GM18499 (cell line): ENCODE measurements around the gene INPP5D.

Experiments used
- ATAC-seq: cut with Tn5 transposase; IDR thresholded peaks from one replicate; pipeline ENCODE4 v1.9.1; 2021; ENCODE audit warnings: moderate number of reproducible peaks; ENCODE audit not compliant: insufficient read depth, unreplicated experiment

INPP5D gene

GRCh38 chr2:233221378-233222063 is 161.4 kb downstream of the INPP5D start:
- no peak for ATAC-seq

- peak; percentile 50 for ATAC-seq
These were observed 163.1 kb downstream of the INPP5D start for GRCh38 chr2:233223059-233223894.

DNA sequence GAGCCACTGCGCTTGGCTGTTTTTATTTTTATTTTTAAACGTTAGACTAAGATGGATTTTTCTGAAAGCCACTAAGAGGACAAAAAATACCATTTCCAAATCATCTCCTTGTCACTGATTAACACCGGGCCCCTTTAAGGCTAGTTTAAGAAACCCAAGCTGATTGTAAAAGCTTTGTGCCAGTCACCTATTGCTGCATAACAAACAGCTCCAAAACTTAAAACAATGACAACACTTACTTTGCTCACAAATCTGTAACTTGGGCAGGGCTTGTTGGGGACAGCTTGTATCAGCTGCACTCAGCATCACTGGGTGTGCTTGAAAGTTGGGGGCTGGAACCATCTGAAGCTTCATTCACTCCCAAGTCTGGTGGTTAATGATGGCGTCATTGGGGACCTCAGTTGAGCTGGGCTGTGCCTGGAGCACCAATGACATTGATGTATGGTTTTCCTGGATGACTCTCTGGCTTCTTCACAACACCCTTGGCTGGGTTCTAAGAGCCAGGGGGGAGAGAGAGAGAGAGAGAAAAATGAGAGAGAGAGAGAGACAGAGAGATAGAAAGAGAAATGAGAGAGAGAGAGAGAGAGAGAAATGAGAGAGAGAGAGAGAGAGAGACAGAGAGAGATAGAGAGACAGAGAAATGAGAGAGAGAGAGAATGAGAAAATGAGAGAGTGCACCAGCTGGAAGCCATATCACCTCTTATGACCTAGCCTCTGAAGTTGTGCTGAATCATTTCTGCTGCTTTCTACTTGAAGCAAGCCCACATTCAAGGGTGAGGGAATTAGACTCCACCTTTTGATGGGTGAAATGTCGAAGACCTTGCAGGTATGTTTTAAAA is 165.3 kb downstream of the INPP5D start:
- no peak for ATAC-seq

DNA sequence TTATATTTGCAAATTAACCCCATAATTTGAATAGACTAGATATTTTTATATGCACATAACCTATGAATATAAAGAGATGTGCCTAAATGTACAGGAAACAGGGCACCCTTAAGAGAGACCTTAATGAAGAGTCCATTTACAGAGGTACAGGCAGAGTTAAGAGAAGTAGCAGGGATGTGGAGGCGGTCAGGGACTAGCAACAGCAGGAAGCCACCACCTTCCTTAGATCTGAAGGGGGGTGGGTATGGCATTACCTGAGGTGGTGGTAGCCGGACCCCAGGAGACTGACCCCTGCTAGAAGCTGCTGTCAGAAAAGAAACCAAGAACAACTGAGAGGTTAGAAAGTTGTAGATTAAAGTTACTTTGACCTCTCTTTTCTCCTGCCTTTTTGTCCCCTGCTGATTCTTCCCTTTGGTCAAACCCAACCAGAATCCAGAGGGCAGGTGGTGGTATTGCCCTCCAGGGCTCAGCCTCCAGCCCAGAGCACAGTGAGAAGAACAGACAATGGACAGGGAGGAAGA is 166.4 kb downstream of the INPP5D start:
- ATAC-seq: no peak

- ATAC-seq: no peak
These were observed 167.3 kb downstream of the INPP5D start for GRCh38 chr2:233227346-233227978.

- no peak for ATAC-seq
These were observed 168.2 kb downstream of the INPP5D start for GRCh38 chr2:233228376-233228775.

- ATAC-seq: no peak
These were observed 173.6 kb downstream of the INPP5D start for GRCh38 chr2:233233618-233234230.

- ATAC-seq: no peak
These were observed 174.1 kb downstream of the INPP5D start for GRCh38 chr2:233234264-233234663.

DNA sequence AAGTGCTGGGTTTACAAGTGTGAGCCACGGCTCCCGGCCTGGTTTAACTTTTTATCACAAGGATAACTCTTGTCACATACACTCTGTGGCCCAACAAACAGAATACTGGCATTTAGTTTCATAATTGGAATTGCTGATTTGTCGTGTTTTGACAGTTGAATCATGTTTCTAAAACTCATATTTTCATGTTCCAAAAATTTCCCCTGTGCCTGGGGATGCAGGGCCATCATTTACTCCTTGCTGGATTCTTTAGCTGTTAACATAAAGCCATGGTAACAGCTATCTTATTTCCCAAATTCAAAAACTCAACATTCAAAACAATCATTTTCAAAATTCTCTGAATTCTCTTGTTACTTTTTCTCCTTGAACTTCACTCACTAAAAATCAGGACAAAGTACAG is 174.9 kb downstream of the INPP5D start:
- ATAC-seq: no peak

DNA sequence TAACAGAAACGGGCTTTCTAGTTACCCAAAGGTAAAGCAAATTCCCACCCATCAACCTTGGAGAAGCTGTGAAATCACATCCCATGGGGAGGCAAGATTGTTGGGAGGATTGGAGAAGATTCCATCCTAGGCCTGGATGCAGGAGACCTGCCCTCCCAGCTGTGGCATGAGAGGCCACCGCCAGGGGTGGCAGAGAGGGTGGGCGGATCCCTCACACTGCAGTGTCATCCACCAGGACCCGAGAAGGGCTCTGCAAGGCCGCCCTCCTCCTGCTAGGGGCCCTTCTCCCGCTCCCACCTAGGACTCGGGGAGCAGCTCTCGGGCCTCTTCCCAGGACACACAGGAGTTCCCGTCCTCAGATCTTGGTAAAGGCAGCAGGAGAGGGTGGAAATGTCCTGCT is 175.8 kb downstream of the INPP5D start:
- ATAC-seq: no peak

- no peak for ATAC-seq
These were observed 176.9 kb downstream of the INPP5D start for GRCh38 chr2:233236820-233237589.

DNA sequence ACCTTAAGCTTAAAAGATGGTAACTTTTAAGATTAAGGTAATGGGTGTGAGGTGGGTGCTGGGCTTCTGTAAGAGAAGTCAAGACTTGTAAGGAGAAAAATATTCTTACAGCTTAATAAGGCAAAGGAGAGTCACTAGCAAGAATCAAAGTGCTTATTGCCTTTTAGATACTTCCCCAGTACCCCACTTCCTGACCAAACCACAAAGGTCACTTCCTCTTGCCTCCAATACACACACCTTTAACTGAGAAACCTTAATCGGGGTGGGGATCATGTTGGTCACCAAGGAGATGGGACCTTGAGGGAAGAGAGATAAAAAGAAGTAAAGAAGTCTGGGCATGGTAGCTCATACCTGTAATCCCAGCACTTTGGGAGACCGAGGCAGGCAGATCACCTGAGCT is 180.8 kb downstream of the INPP5D start:
- ATAC-seq: no peak

- no peak for ATAC-seq
These were observed 181.7 kb downstream of the INPP5D start for GRCh38 chr2:233241803-233242202.

- no peak for ATAC-seq
These were observed 182.2 kb downstream of the INPP5D start for GRCh38 chr2:233242231-233242927.

DNA sequence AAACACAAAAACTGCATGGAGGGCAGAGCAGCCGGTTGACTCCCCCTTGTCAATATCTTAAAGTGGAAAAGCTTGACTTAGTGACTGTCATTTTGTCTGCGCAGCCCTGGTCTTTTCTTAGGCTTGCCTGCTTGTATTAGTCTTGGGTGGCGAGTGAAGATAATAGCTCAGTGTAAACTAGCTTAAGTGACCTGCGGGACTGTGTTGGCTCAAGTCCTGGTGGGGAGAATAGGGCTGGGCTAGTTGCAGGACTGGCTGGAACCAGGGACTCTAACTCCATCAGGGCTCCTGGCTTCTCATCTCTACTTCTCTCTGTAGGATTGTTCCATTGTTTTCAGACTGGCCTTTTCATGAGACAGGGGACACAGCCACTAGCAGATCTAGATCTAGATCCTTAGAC is 183.2 kb downstream of the INPP5D start:
- no peak for ATAC-seq

DNA sequence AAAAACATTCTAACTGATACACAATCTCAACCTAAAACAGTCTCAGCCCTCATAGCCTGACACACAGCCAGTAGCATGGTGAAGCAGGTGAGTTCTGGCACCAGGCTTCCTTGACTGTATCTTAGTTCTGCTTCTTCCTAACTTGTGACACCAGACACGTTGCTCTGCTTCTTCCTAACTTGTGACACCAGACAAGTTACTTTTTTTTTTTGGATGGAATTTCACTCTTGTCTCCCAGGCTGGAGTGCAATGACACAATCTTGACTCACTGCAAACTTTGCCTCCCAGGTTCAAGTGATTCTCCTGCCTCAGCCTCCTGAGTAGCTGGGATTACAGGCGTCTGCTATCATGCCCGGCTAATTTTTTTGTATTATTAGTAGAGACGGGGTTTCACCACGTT is 184.7 kb downstream of the INPP5D start:
- ATAC-seq: no peak

DNA sequence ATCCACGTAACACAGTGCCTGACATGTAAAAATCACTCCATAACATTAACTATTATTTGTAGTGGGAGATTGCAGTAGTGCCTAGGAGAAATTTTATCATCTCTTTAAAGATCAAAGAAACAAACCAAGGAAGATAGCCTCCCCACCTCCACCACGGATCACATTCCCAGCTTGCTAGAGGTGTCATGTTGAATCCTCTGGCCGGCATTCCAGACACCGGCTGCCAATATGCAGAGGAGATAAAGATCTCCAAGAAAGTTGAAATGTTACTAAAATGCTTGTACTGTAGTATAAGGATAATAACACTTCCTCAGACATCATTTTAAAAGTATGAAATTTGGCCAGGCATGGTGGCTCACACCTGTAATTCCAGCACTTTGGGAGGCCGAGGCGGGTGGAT is 185.3 kb downstream of the INPP5D start:
- no peak for ATAC-seq

DNA sequence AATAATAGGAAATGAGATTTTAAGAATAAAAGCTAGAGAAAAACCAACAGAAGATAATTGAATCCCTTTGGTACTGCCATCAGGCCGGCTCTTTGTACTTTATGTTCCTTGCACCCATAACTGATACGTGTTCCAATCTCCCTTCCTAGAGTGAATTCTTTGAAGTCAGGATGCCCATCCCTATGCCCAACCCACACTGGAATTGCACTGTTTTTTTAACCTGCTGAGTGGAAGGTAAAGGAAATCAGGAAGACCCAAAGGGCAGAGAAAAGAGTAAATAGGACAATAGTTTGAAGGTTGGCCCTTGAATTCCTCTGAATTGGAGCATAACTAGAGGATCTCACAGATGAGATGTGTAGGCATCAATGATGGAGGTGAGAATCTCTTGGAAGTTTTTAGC is 187.0 kb downstream of the INPP5D start:
- no peak for ATAC-seq
